GM12872 (cell line): ENCODE measurements around the gene NUBPL.

Experiments
- TF ChIP-seq, protein P1 (sequence below): IDR thresholded peaks from 3 replicates; pipeline ENCODE4 v1.5.1; 2011; ENCODE audit warnings: low read depth, mild to moderate bottlenecking, low read length, moderate library complexity; ENCODE audit not compliant: insufficient read depth

Gene NUBPL

GRCh38 chr14:31864937-31865855 lies 304.0 kb downstream of the NUBPL start:
- TF ChIP-seq, protein P1, sequence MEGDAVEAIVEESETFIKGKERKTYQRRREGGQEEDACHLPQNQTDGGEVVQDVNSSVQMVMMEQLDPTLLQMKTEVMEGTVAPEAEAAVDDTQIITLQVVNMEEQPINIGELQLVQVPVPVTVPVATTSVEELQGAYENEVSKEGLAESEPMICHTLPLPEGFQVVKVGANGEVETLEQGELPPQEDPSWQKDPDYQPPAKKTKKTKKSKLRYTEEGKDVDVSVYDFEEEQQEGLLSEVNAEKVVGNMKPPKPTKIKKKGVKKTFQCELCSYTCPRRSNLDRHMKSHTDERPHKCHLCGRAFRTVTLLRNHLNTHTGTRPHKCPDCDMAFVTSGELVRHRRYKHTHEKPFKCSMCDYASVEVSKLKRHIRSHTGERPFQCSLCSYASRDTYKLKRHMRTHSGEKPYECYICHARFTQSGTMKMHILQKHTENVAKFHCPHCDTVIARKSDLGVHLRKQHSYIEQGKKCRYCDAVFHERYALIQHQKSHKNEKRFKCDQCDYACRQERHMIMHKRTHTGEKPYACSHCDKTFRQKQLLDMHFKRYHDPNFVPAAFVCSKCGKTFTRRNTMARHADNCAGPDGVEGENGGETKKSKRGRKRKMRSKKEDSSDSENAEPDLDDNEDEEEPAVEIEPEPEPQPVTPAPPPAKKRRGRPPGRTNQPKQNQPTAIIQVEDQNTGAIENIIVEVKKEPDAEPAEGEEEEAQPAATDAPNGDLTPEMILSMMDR, result no peak

GRCh38 chr14:31867570-31867969 lies 306.4 kb downstream of the NUBPL start:
- TF ChIP-seq, protein P1, result no peak

DNA sequence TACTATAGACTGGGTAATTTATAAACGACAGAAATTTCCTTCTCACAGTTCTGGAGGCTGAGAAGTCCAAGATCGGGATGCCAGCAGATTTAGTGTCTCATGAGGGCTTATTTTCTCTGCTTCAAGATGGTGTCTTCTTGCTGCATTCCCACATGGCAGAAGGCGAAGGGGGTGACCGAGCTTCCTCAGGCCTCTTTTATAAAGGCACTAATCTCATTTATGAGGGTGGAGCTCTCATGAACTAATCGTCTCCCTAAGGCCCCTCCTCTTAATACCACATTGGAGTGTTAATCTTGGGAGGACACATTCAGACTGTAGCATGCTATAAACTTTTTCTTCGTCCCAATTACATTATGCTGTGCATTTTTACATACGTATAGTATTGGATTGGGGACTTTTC lies 315.5 kb downstream of the NUBPL start:
- TF ChIP-seq, protein P1, result no peak

- TF ChIP-seq, protein P1, result no peak
Observed at GRCh38 chr14:31877255-31877798, 316.1 kb downstream of the NUBPL start.

DNA sequence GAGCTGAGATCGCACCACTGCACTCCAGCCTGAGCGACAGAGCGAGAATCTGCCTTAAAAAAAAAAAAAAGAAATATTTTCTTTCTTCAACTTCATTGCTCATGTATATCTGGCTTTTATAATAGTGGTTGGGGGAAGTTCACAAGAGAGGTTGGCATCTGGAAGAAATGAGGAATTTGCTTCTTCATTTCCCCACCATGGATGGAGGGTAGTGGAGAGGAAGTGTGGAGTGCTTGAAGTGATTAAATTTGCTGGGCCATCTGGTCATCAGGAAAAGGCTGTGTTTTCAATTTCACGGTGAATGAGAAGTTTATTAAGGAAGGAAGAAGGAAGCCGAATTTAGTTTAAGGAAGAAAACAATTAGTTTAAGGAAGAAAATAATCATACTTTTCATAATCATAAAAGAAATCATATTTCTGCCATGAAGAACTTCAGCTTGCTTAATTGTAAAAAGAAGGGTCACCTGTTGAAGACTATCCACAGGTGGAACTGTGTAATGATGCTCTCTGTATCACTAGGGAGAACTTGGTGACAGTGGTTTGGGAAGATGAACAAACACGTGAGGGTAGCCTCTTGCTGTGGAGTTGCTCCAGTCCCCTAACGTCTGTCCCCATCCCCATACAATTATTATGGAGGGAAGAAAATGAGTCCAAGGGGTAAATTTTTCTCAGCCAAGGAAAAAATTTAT lies 318.6 kb downstream of the NUBPL start:
- TF ChIP-seq, protein P1, result no peak

DNA sequence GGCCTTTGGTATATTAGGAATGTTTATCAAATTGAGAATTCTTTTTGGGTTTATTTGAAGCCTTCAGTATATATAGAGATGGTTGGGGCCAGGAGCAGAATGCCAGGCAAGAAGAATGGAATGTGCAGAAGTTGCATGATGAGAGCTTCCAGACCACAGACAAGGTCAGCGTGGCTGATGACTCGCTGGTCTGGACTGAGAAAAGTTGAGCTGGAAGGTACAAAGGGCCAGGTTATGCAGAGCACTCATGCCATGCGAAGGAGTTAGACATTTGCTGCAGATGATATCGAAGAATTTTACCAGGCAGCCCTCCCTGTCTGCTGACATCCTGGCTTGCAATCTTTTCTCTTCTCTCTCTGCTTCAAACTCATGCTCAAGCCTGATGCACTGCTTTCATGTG lies 319.7 kb downstream of the NUBPL start:
- TF ChIP-seq, protein P1, result no peak

DNA sequence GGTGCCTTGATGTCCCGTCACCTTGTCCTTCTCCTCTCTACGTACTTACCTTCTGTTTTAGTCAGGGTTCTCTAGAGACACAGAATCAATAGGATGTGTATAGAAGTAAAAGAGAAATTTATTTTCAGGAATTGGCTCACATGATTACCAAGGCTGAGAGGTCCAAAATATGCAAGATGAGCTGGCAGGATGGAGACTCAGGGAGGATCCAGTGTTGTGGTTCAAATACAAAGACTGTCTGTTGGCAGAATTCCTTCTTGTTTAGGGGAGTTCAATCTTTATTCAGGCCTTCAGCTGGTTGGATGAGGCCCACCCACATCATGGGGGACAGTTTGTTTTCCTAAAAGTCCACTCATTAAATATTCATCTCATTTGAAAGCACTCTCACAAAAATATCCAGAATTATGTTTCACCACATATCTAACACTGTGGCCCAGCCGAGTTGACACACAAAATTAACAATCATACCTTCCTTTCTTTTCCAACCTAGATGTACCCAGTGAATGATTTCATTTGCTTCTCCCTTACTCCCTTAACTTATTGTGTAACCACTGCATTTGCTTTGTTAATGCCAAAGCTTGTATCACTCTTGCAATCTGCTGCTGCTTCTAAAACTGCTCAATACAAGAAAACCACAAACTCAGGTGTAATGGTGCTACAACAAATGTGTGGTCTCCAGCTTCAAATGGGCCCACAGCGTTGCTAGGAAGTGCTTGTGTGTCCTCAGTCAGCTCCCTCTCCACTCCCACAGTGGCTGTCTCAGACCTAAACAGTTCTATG lies 320.5 kb downstream of the NUBPL start:
- TF ChIP-seq, protein P1, result no peak
